ENCODE measurements around the gene DLK2.

DNA sequence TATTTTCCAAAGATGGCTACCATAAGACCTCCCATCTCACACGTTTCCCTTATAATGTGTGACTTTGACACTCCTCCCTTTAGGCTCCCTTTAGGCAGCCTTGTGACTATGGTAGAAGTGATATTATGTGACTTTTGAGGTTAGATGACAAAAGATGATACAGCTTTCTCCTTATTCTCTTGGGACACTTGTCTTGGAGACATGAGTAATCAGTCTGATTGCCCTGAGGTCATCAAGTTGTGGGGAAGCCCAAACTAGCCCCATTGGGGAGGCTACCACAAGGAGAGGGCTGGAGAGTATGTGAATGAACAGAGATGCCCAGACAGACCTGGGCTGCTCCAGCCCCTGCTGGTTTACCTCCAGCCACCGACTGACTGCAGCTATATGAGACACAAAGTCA lies 10.6 kb upstream of the DLK2 start:
- TF ChIP-seq, protein P1, sequence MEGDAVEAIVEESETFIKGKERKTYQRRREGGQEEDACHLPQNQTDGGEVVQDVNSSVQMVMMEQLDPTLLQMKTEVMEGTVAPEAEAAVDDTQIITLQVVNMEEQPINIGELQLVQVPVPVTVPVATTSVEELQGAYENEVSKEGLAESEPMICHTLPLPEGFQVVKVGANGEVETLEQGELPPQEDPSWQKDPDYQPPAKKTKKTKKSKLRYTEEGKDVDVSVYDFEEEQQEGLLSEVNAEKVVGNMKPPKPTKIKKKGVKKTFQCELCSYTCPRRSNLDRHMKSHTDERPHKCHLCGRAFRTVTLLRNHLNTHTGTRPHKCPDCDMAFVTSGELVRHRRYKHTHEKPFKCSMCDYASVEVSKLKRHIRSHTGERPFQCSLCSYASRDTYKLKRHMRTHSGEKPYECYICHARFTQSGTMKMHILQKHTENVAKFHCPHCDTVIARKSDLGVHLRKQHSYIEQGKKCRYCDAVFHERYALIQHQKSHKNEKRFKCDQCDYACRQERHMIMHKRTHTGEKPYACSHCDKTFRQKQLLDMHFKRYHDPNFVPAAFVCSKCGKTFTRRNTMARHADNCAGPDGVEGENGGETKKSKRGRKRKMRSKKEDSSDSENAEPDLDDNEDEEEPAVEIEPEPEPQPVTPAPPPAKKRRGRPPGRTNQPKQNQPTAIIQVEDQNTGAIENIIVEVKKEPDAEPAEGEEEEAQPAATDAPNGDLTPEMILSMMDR (IDR thresholded peaks at IDR 0.05): no peak
- no peak for TF ChIP-seq ZFX (IDR thresholded peaks at IDR 0.05; ENCODE audit: borderline replicate concordance)

Data from 22Rv1 (cell line).